C4-2B (cell line): ENCODE results near the gene MYO9B.

ENCODE experiments used
- H3K27ac ChIP-seq: fragments of 450-650 bp; 2 replicates; pipeline ENCODE4 v1.5.1; 2017
- CTCF ChIP-seq: fragments of 450-650 bp; conservative IDR thresholded peaks from 2 replicates; pipeline ENCODE4 v1.5.1; 2017; ENCODE audit warnings: mild to moderate bottlenecking
- ZFX ChIP-seq: fragments of 450-650 bp; IDR thresholded peaks from 2 replicates; pipeline ENCODE4 v1.6.1; 2017

MYO9B gene

GRCh38 chr19:17079710-17080439 lies 4.3 kb downstream of the MYO9B start:
- no peak overlapping the region for H3K27ac ChIP-seq
- TF ChIP-seq CTCF (no peak), ZFX (no peak)

- H3K27ac ChIP-seq: no peak overlapping the region
These were observed 4.8 kb downstream of the MYO9B start for GRCh38 chr19:17080440-17080801.

GRCh38 chr19:17081672-17082630 lies 6.4 kb downstream of the MYO9B start:
- H3K27ac ChIP-seq: no peak overlapping the region
- TF ChIP-seq ZFX (no peak), CTCF (no peak)

More at GRCh38 chr19:17080440-17080801, 4.8 kb downstream of the MYO9B start:
- TF ChIP-seq ZFX (no peak), CTCF (no peak)

GRCh38 chr19:17086120-17086519 lies 10.5 kb downstream of the MYO9B start:
- no peak for TF ChIP-seq CTCF
- no peak for TF ChIP-seq ZFX
- no peak overlapping the region for H3K27ac ChIP-seq

GRCh38 chr19:17086834-17087233 lies 11.3 kb downstream of the MYO9B start:
- no peak overlapping the region for H3K27ac ChIP-seq
- TF ChIP-seq CTCF: no peak
- TF ChIP-seq ZFX: no peak

GRCh38 chr19:17088552-17088951 lies 13.0 kb downstream of the MYO9B start:
- no peak for TF ChIP-seq CTCF
- no peak for TF ChIP-seq ZFX
- no peak overlapping the region for H3K27ac ChIP-seq

GRCh38 chr19:17090583-17090982 lies 15.0 kb downstream of the MYO9B start:
- H3K27ac ChIP-seq: no peak overlapping the region
- no peak for TF ChIP-seq CTCF
- no peak for TF ChIP-seq ZFX
